HG02870 (cell line): ENCODE results near the gene KRTAP10-4.
"Not testable (repeated sequence)": the region's sequence is repeated elsewhere in the genome, so short reads cannot be mapped to it uniquely, and the experiment has no call there.

Experiments used
- ATAC-seq: cut with Tn5 transposase; IDR thresholded peaks from one replicate; pipeline ENCODE4 v1.9.1; 2021; ENCODE audit warnings: mild to moderate bottlenecking, moderate library complexity; ENCODE audit not compliant: unreplicated experiment

Gene KRTAP10-4

DNA sequence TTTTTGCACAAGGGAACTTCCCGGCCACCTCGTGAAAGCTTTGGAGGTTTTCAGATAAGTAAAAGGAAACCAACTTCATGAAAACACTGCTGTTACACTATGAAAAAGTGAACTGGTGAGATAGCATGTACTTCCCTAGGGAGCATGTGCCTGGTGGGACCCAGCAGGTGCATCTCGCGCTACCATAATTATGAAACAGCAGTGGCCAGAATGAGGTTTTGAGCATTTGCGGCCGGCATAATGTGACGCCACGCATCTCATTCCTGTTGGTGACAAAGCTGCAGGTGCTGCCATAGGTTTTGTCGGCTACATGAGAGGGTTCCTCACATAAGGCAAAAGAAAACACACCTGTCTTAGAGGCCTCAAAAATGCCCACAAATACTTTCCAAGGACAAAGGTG is 16.6 kb upstream of the KRTAP10-4 start:
- no peak for ATAC-seq

DNA sequence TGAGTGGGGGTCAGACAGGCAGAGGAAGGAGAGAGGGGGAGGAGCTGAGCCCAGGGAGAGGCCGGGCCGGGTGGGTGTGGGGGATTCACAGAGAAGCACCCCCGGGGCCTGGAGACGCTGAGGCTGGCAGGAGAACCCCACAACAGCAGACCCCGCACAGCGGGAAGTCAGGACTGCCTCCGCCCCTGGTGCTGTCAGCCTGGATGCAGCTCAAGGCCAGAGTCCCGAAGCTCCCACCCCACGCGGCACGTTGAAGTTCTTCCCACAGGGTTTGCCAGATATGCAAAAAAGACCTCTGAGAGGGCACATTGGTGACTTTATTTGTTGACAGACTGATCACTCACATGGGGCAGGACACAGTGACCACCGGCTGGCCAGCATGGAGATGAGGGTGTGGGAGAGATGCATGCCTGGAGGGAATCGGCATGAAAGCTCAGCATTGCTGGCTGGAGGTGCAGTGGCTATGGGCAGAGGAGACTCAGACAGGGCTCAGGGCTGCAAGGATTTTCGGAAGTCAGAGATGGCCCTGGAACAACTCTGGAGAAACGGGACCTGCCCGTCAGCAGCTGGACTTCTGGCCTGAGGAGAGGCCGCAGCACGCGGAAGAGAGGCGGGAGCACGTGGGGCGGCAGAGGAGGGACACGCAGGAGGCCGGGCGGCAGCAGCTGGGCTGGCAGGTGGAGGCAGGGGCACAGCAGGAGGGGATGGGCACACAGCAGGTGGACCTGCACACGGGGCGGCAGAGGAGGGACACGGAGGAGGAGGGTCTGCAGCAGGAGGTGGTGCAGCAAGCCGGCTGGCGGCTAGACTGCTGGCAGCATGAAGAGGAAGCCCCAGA is 15.8 kb upstream of the KRTAP10-4 start:
- ATAC-seq = no peak

DNA sequence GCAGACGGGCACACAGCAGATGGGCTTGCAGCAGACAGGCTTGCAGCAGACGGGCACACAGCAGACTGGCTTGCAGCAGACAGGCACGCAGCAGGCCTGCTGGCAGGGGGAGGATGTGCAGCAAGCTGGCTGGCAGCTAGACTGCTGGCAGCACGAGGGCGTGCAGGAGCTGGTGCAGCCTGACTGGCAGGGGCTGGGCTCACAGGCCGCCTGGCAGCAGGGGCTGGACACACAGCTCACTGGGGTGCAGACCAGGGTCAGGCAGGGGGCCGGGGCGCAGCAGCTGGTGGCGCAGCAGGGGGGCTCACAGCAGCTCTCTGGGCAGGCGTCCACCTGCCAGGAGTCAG is 15.2 kb upstream of the KRTAP10-4 start:
- ATAC-seq = not testable (repeated sequence)

DNA sequence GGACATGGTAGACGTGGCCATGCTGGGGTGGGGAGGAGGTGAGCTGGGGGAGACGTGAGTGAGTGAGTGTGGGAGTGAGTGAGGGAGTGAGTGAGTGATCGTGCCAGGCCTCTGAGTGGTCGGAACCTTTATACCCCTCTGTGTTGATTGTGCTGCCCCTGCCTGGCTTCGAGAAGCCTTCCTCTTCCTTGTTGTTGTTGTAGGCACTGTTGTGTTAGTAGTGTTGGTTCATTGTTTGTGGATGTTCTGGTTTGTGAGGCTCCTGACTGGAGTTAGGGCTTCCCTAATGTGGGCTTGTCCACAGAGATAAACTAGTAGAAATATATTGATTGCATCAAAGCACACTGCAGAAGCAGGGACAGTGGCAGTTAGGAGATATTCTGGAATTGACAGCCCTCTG is 14.8 kb upstream of the KRTAP10-4 start, which contains the start of gene KRTAP10-3:
Gene KRTAP10-3 (minus strand): TSS at position 101 of the 400 bp plus-strand sequence. CDS start 80 bp downstream, at position 21.
- ATAC-seq = no peak

DNA sequence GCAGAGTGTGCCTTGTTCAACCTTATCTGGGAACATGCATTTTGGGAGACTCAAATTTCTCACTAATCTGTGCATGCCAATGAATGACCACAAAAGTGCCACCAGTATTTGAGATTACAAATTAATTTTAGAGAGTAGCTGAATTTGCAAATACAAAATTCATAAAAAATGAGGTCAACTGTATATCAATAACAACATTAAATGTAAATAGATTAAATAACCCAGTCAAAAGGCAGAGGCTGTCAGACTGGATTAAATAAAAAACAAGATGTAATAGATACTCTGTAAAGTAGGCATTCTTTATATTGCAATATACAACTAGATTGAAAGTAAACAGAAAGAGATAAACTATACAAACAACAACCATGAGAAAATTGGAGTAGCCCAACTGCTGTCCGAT is 9.4 kb upstream of the KRTAP10-4 start:
- no peak for ATAC-seq

DNA sequence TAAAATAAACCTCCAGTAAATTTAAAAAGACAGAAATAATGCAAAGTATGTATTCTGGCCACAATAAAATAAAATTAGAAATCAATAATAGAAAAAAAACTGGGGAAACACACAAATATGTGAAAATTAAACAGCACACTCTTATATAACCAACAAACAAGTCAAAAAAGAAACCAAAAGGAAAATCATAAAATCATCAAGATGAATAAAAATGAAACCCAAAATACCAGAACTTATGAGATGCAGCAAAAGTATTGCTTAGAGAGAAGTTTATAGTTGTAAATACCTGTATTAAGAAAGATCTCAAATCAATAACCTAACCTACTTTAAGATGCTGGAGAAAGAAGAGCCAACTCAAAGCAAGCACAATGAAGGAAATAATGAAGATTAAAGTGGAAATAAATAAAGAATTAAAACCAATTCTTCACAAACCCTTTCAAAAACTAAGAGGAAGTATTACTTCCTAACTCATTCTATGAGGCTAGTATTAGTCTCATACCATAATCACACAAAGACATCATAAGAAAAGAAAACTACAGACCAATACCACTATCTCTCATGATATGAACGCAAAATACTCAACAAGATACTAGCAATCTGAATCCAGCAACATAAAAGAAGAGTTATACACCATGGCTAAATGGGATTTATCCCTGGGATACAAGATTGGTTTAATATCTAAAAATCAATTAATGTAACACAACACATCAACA is 8.5 kb upstream of the KRTAP10-4 start:
- no peak for ATAC-seq

DNA sequence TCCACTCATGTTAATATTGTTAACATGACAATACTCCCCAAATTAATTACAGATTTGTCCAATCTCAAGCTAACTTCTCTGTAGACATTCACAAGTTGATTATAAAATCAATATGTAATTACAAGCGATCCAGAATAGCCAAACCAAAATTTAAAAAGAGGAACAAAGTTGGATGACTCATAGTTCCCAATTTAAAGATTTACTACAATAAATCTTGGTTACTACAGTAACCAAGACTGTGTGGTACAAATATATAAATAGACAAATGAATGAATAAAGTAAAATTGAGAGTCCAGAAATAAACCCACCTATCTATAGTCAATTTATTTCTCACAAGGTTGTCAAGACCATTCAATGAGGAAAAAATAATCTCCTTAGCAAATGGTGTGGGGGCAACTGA is 7.1 kb upstream of the KRTAP10-4 start:
- ATAC-seq = no peak

DNA sequence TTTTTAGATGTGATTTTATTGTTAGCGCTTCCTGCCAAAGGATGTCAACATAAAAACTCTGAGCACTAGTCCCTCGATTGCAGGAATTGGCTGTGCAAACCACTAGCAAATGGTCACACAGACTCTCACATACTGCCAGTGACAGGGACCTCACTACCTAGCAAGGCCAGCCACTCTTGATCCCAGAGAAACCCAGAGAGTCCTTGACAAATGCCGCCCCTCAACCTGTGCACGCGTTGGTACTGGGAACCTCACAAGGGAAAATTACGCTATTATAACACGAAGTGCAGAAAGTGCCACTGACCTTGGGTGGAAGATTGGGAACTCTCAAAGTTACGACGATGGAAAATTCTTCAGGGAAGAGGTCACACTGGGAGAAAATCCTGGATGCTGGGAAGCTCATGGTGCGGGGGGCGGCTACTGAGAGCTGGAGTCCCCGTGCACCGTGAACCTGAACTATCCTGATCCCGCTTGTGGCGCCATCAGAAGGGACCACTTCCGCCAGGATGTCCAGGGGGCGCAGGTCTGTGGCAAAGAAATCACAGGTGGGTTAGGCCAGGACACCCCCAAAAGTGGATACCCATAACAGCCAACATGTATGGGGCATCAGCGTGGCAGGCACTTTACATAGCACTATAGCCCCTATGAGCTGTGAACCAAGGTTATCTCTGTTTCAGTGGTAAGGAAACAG is 5.9 kb upstream of the KRTAP10-4 start:
- ATAC-seq = no peak

DNA sequence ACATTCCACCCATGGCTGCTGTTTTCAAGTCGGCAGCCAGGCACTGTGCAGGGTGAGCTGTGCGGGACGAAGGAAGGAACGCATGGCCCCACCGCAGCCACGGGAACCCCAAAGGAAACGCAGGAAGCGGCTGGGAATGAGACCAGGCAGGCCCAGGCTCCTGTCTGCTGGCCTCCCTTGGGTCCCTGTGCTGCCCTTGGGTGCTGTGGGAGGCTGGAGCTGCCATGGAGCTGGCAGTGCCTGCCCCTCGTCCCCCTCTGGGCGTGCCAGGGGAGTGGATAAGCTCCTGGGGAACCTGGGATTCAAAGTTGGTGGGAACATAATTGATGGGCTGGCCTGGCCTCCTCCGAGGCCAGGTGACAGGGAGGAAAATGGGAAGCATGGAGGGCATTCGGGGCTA is 5.3 kb upstream of the KRTAP10-4 start:
- no peak for ATAC-seq

DNA sequence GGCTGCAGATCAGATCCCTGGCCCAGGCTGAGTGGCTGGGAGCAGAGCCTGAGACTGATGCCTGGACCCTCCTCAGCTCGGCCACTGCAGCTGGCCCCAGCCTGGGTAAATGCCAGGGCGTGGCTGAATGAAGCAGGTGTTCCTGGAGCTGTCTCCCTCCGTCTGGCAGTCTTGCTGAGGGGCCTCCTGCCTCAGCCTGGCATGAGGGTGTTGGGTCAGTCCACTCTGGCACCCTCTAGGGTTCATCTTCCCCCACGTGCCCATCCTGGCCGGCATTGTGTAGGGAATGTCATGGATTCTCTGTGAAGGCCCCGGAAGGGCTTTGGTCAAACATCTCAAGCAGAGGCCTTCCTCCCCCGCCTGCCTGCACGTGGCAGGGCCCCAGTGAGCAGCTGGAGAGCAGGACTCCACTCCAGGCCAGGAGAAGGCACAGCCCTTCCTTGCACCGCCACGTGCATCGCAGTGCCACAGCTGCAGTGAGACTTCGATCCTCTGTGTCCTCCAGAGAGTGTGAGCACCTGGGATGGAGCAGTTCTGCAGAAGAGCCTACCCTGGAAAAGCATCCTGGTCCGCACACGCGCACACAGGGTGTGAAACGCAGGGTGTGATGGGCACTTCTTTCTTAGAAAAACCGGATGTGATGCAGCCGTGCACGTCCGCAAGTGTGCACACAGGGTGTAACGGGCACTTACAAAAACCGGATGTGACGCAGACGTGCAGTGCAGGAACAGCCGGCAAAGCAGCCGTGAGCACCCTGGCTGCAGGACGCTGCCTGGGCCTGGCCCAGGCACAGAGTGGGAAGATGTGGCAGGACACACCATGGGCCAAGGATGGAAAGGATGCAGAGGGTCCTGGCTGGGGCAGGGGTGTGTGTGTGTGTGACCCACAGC is 4.6 kb upstream of the KRTAP10-4 start:
- ATAC-seq = no peak

DNA sequence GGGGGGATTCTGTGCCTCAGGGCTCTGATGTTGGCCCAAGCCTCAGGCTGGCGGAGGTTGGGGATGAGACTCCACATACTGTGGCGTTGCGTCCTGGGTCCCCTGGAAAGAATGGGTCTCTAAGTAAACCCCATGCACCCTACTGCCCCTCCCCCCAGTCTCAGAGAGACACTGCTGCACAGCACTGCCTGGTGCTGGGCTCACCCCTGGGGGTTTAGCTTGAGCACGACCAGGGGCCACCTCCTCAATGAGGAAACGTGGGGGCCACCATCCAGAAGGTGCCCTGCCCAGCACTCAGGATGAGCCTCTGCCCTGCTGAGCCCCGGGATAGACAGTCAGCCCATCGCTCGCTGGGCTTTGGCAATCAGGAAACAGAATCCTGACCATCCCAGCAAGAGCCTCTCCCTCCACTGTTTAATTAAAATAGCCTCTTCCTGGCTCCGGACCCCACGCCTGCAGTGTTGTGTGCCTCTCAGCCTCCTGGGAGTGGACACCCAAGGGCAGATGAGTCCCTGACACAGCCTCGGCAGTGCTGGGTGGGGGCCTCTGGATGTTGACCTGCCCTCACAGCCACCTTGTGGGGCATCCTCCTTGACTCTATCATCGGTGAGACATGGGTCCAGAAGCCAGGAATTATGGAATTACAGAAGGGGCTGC is 3.5 kb upstream of the KRTAP10-4 start:
- no peak for ATAC-seq

DNA sequence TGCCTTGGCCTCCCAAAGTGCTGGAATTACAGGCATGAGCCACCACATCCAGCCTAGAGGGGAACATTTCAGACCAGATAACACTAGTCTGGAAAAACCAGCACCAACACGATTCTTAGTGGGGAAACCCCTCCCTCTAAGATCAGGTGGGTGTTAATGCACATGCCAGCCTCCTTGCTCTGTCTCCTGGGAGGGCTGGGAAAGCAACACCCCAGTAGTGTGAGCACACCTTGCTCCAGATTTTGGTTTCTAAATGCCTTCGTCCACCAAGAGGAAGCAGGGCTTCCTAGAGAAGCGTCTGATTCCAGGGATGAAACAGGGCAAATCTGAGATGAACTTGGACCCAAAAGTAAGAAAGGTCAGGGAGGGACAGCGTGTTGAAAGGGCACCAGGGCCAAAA is 2.2 kb upstream of the KRTAP10-4 start:
- ATAC-seq = no peak

DNA sequence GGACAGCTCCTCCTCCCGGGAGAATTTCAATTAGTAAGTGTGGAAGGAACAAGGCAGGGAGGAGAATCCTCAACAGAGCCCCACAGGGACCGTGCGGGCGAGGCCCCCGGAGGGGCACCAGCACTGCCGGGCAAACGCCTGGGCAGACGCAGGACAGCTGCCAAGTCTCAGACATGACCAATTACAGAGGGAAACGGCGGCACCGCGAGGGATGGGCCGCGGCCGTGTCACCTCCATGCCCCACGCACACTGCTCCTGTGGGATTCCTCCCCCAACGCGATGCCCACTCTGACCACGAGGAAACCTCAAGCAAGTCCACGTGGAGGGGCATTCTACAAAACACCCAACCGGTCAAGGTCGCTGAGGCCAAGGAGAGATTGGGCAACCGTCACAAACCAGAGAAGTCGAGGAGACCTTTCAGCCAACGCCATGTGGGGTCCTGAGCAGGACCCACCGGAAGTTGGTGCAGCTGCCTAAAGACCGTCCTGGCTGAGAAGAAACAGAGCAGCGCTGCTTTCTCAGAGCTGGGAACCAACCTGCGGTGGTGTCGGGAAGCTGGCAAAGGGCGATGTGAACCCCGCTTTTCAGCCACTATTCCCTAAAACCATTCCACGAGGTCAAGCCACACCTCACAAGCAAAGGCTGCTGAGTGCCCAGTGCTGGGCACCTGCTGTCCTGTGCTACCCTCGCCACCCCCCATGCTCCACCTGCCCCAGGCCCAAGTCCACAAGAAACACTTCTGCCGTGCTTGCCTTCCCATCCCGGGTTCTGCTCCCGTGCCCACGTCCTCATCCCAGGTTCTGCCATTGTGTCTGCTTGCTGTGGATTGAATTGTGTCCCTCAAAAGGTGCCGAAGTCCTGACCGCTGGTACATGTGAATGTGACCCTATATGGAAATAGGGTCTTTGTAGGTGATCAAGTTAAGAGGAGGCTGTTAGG is 1.4 kb upstream of the KRTAP10-4 start:
- no peak for ATAC-seq

DNA sequence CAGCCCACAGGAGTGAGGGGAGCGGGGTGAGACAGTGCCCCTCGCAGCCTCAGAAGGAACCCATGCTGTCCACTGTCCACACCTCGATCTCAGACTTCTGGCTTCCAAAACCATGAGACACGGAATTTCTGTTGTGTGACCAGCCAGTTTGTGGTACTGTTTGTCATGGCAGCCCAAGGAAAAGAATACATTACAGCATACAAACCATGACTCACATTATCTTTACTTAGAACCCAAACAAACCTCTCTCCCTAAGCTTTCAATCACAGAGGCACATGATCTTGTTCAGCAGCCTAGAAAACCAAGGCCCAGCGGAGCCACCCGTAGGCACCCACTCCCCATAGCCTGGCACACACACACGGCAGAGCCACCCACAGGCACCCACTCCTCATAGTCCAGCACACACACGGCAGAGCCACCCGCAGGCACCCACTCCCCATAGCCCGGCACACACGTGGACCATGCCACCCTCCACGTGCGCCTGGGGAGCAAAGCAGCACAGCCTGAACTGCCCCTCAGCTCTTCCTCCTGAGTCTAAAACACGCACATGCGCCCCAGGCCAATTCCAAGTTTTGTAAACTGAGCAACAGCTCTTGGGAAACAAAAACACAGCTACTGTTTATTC is 458 bp upstream of the KRTAP10-4 start:
- ATAC-seq = no peak

DNA sequence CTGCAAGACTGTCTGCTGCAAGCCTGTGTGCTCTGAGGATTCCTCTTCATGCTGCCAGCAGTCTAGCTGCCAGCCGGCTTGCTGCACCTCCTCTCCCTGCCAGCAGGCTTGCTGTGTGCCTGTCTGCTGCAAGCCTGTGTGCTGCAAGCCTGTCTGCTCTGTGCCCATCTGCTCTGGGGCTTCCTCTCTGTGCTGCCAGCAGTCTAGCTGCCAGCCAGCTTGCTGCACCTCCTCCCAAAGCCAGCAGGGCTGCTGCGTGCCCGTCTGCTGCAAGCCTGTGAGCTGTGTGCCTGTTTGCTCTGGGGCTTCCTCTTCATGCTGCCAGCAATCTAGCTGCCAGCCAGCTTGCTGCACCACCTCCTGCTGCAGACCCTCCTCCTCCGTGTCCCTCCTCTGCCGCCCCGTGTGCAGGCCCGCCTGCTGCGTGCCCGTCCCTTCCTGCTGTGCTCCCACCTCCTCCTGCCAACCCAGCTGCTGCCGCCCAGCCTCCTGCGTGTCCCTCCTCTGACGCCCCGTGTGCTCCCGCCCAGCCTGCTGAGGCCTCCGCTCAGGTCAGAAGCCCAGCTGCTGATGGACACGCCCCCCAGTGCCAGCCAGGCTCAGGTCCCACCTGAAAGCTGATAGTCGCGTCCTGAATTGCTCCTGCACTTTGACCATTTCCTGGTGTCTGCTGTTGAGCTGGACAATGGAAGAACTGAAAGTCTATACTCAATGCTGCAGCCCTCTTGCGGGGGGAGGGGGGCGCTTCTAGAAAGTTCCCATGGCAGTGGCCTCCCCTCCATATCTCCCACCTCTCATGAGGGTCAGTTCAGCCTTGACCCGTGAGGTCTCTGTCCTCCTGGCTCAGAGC is 1.2 kb downstream of the KRTAP10-4 start:
- no peak for ATAC-seq

DNA sequence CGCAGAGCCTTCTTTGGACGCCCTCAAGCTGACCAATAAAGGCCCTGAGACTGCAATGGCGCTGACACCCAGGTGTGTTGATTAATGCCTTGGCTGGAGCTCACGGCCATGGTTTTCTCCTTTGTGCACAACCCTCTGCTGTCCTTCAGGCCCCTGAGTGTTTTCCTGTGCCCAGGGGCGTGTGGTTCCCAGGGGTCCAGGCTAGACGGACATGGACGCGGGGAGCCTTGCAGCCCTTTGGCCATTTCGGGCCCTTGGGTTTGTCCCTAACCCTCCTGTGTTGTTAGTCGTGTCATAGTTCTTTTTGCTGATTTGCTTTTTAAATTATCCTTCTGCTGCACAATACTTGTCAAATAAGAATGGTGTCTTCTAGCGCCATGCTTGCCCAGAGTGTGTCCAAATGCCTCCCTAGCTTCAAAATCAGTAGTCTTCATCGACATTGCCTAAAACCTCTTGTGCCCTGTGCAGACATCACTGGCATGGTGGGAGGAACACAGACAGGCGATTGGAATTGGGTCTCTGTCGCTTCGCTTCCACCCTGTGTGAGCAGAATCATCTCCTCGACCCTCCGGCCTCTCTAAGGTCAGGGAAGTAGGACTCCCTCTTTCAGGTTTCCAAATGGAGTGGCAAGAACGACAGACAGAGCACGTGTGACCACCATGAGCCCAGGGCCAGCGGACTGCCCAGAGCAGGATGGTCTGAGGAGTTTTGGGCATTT is 1.9 kb downstream of the KRTAP10-4 start:
- no peak for ATAC-seq

DNA sequence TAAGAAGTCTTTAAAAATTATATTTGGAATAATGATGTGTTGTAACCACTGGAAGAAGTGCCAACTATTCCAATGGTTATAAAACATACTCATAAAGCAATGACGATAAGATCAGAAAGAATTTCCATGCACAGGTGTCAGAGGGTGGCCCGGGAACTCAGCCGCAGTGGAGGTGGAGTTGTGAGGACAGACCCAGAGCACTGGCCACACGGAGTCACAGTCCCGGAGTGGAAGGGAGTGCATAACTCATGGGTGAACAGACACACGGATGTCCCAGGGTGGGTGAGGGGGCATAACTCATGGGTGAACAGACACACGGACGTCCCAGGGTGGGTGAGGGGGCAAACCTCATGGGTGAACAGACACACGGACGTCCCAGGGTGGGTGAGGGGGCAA is 2.5 kb downstream of the KRTAP10-4 start:
- no peak for ATAC-seq
